AG10803 (cell line): ENCODE data around the gene PDE6C.

Experiments
- DNase-seq: peaks from one replicate; pipeline ENCODE4 v3.0.0; 2010; ENCODE audit warnings: low read depth
- H3K4me3 ChIP-seq: 2 replicates; pipeline ENCODE4 v1.5.1; 2011; ENCODE audit warnings: mild to moderate bottlenecking, low read length, control low read depth
- TF ChIP-seq, protein P1 (sequence below): conservative IDR thresholded peaks from 2 replicates; pipeline ENCODE4 v1.5.1; 2011; ENCODE audit warnings: mild to moderate bottlenecking, low read length, control low read depth, inconsistent platforms

The PDE6C gene

DNA sequence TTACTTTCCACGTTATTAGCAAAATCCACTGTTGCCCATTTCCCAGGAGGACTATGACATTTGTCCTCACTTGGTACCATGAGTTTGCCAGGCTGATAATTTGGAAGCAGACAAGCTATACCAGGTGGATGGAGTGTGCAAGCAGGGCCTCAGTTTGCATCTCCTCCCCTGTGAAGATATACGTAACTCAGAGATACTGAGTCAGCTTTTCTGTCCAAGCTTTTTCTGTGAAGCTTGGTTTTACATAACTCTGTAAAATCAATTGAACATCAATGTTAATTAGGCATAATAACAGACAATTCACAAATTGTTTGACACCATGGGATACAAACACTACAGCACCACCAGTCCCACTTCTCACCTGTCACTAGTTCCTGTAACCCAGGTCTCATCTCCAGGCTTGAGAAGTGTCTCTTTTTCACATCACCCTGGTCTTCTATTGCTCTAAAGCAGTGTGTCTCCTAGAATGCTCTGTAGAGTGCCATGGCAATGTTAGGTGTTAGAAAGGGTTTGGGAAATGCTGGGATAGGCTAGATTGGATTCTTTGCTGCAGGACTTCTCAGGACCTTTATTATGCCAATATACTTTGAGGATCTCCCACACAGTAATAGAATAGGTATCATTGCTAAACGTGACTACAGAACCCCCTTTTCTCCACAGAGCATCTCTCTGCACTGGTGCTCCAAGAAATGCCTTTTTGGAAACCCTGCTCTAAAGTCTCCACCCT is 32.2 kb upstream of the PDE6C start:
- DNase-seq: no peak
- H3K4me3 ChIP-seq: no peak overlapping the region
- TF ChIP-seq, protein P1, sequence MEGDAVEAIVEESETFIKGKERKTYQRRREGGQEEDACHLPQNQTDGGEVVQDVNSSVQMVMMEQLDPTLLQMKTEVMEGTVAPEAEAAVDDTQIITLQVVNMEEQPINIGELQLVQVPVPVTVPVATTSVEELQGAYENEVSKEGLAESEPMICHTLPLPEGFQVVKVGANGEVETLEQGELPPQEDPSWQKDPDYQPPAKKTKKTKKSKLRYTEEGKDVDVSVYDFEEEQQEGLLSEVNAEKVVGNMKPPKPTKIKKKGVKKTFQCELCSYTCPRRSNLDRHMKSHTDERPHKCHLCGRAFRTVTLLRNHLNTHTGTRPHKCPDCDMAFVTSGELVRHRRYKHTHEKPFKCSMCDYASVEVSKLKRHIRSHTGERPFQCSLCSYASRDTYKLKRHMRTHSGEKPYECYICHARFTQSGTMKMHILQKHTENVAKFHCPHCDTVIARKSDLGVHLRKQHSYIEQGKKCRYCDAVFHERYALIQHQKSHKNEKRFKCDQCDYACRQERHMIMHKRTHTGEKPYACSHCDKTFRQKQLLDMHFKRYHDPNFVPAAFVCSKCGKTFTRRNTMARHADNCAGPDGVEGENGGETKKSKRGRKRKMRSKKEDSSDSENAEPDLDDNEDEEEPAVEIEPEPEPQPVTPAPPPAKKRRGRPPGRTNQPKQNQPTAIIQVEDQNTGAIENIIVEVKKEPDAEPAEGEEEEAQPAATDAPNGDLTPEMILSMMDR: no peak

DNA sequence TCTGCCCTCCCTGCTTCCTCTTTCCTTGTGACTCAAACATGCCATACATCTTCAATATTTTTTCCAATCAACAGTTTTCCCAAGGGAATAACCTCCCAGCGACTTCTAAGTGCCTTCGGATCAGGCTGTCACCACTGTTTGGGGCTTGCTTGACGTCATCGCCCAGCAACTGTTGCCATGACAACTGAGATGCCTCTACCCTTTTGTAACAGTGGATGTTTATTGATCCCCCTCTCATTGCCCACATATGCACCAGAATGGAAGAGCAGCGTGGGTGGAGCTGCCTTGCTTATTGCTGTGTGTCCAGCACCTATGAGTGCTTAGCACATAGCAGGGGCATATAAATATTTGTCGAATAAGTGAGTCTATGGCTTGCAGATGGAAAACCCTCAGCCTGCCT is 31.5 kb upstream of the PDE6C start:
- TF ChIP-seq, protein P1: no peak
- H3K4me3 ChIP-seq: no peak overlapping the region
- DNase-seq: no peak

DNA sequence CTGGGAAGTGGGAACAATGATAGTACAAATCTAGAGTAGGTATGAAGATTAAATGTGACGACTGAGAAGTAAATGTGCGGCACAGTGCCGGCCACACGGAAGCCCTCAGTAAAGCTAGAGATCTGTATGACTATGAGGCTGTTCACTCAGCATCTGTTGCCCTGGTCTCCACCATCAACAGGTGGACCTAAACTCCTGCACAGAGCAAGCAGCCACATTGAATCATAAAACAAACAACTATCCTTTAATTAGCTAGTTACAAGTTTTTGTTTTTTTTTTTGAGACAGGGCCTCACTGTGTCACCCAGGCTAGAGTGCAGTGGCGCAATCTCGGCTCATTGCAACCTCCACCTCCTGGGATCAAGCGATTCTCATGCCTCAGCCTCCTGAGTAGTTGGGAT is 27.9 kb upstream of the PDE6C start:
- no peak overlapping the region for H3K4me3 ChIP-seq
- no peak for DNase-seq
- TF ChIP-seq, protein P1: no peak

DNA sequence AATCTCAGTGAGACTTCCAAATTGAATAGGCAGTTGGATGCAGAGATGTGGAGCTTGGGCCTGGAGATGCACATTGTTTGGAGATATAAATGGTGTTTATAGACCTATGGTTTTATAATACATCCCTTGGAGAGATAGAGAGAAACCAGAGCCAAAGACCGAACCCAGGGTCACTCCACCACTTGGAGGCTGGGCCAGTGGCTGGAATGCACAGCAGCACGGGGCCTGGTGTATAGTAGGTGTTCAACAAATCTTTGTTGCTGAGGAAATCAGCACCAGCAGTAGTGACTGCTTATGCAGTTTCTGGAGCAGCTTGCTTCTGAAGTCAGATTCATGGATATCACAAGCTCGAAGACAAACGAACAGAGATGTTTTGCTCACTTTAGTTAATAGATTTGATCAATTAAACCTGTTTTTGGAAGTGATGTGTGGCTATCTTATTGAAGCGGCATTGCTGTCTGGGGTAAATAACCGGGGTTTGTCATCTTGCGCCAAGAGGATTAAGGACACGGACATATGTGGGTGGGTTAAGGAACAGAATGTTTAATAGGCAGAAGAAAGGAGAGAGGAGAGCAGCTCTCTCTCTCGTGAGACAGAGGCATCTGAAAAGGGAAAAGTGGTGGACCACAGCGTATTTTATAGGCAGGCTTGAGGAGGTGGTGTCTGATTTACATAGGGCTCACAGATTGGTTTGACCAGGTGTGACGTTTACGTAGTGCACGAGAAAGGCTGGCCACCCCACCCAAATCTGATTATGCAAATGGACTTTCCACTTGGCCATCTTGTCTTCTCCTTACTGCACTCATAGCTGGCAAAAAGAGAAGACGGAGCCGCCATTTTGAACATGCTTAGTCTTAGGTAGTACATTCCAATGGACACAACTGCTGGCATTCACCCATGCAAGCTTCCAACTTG is 22.4 kb upstream of the PDE6C start:
- no peak for DNase-seq
- TF ChIP-seq, protein P1: no peak
- H3K4me3 ChIP-seq: no peak overlapping the region

DNA sequence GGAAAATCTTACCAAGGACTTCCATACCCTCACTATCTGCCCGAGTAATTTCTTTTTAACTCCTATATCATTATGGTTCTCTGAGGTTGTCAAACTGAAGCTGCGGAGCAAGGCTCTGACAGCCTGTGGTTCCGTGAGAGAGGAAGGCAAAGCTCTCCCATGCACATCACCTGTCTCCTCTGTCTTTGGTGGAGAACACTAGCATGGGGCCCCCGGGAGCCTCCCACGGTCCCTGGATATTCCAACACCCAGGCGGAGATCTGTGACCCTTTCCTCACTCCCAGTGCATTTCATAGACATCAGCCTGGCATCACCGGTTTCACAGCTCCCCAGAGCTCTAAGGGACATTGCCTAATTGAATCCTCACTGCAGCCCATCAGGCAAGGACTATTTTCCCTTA is 21.7 kb upstream of the PDE6C start:
- DNase-seq: no peak

DNA sequence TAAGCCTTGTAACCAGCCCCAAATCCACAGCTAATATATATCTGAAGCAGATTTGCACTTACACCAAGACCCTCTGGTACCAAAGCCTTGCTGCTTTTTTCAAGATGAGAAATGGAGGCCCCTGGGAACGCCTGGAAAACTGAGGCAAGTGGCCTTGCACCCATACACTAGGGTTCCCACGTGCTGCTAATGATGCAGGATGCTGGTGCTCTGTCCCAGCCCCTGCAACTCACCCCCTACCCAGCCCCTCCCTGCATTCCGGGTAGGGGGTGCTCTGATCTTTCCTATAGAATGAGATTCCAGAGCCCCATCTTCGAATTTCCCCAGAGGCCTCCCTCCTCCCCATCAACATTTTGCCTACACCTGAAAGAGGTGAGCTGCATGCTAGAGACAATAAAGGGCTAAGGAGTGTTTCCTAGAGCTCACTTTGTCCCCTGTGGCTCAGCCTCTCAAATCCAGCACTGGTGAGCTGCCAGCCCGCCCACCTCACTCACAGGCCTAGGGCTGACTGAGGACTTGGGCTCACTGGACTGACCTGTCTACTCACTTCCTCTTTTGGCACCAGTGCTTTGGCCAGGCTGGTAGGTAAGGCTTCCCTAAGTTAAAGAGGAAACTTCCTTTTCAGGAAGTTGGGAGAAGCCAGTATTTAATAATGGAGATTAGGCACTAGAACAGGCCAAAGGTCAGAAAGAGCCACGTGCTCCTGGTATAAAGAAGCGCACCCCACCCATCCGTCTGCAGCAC is 21.1 kb upstream of the PDE6C start:
- H3K4me3 ChIP-seq: no peak overlapping the region
- TF ChIP-seq, protein P1: no peak
- no peak for DNase-seq

More for the DNA sequence above, 21.7 kb upstream of the PDE6C start:
- H3K4me3 ChIP-seq: no peak overlapping the region
- TF ChIP-seq, protein P1: no peak
